IPS DF 6.9 (cell line): ENCODE data around the gene DGUOK.

Source experiments
- DNase-seq: peaks from one replicate; pipeline ENCODE4 v3.0.0-alpha.2; 2013; ENCODE audit warnings: low read depth, low spot score
- H3K27ac ChIP-seq: one replicate; pipeline ENCODE4 v1.5.1; 2013; ENCODE audit warnings: low read length, control low read depth
- H3K27me3 ChIP-seq: 2 replicates; pipeline ENCODE4 v1.6.1; 2013; ENCODE audit warnings: mild to moderate bottlenecking, low read length; ENCODE audit not compliant: control insufficient read depth, insufficient read depth
- H3K36me3 ChIP-seq: 2 replicates; pipeline ENCODE4 v1.6.1; 2013; ENCODE audit warnings: low read length; ENCODE audit not compliant: control insufficient read depth, insufficient read depth
- H3K4me1 ChIP-seq: 2 replicates; pipeline ENCODE4 v1.6.1; 2013; ENCODE audit warnings: low read length; ENCODE audit not compliant: control insufficient read depth, insufficient read depth
- H3K4me3 ChIP-seq: 2 replicates; pipeline ENCODE4 v1.5.1; 2013; ENCODE audit warnings: mild to moderate bottlenecking, low read length
- H3K9me3 ChIP-seq: 2 replicates; pipeline ENCODE4 v1.6.1; 2013; ENCODE audit warnings: low read length, inconsistent platforms; ENCODE audit not compliant: control insufficient read depth, insufficient read depth
- WGBS: extraction: QIAGEN DNeasy Blood & Tissue Kit; methylation state at CpG from one replicate; pipeline ENCODE4 v1.1.7; 2013; ENCODE audit warnings: mixed read lengths, missing lambda C conversion rate; ENCODE audit not compliant: insufficient read length, insufficient coverage; 5-methylcytosine and 5-hydroxymethylcytosine counted together

DGUOK gene

GRCh38 chr2:73987109-73987947 is 60.6 kb downstream of the DGUOK start:
- H3K4me3 ChIP-seq = no peak overlapping the region
- DNase-seq = no peak
- H3K9me3 ChIP-seq = no peaks in the 10 kb centered on the region
- H3K27ac ChIP-seq = no peak overlapping the region
- no CpG with 5 or more reads among the region's 24 CpGs for WGBS
- H3K36me3 ChIP-seq = no peaks in the 10 kb centered on the region
- H3K4me1 ChIP-seq = peaks cover 8% of the 10 kb centered on the region
- H3K27me3 ChIP-seq = peaks cover 6% of the 10 kb centered on the region

GRCh38 chr2:73987948-73988700 is 61.4 kb downstream of the DGUOK start:
- H3K27me3 ChIP-seq = no peaks in the 10 kb centered on the region
- H3K36me3 ChIP-seq = no peaks in the 10 kb centered on the region
- H3K27ac ChIP-seq = no peak overlapping the region
- no peaks in the 10 kb centered on the region for H3K9me3 ChIP-seq
- no CpG with 5 or more reads among the region's 10 CpGs for WGBS
- no peak overlapping the region for H3K4me3 ChIP-seq
- no peak for DNase-seq
- H3K4me1 ChIP-seq = peaks cover 8% of the 10 kb centered on the region

- Histone ChIP-seq H3K9me3 (no peaks in the 10 kb centered on the region), H3K27me3 (no peaks in the 10 kb centered on the region), H3K27ac (no peak overlapping the region), H3K4me1 (peaks cover 8% of the 10 kb centered on the region), H3K4me3 (no peak overlapping the region), H3K36me3 (no peaks in the 10 kb centered on the region)
- no CpG with 5 or more reads among the region's 2 CpGs for WGBS
- no peak for DNase-seq
These were observed 63.3 kb downstream of the DGUOK start for GRCh38 chr2:73989972-73990371.

- Histone ChIP-seq H3K36me3 (no peaks in the 10 kb centered on the region), H3K4me3 (no peak overlapping the region), H3K9me3 (no peaks in the 10 kb centered on the region), H3K27ac (no peak overlapping the region), H3K27me3 (no peaks in the 10 kb centered on the region), H3K4me1 (peaks cover 8% of the 10 kb centered on the region)
- no CpG with 5 or more reads among the region's 1 CpG for whole genome bisulfite sequencing
- no peak for DNase-seq
These were observed 63.9 kb downstream of the DGUOK start for GRCh38 chr2:73990531-73990930.

GRCh38 chr2:73992036-73992435 is 65.4 kb downstream of the DGUOK start:
- H3K27me3 ChIP-seq = no peaks in the 10 kb centered on the region
- H3K9me3 ChIP-seq = no peaks in the 10 kb centered on the region
- WGBS = no CpG with 5 or more reads among the region's 4 CpGs
- H3K36me3 ChIP-seq = no peaks in the 10 kb centered on the region
- H3K4me3 ChIP-seq = no peak overlapping the region
- H3K4me1 ChIP-seq = peaks cover 2% of the 10 kb centered on the region
- DNase-seq = no peak
- no peak overlapping the region for H3K27ac ChIP-seq

GRCh38 chr2:73993376-73993775 is 66.7 kb downstream of the DGUOK start:
- DNase-seq = no peak
- Histone ChIP-seq H3K27me3 (no peaks in the 10 kb centered on the region), H3K4me1 (no peaks in the 10 kb centered on the region; the same call in 1 of the 2 replicates), H3K27ac (no peak overlapping the region), H3K9me3 (no peaks in the 10 kb centered on the region), H3K4me3 (no peak overlapping the region), H3K36me3 (no peaks in the 10 kb centered on the region)
- no CpG with 5 or more reads among the region's 3 CpGs for WGBS

GRCh38 chr2:73993778-73994177 is 67.1 kb downstream of the DGUOK start:
- DNase-seq = no peak
- H3K27ac ChIP-seq = no peak overlapping the region
- no peak overlapping the region for H3K4me3 ChIP-seq
- no CpG with 5 or more reads among the region's 4 CpGs for WGBS
- H3K27me3 ChIP-seq = no peaks in the 10 kb centered on the region
- no peaks in the 10 kb centered on the region for H3K9me3 ChIP-seq
- H3K4me1 ChIP-seq = no peaks in the 10 kb centered on the region; the same call in 1 of the 2 replicates
- H3K36me3 ChIP-seq = no peaks in the 10 kb centered on the region

GRCh38 chr2:73994178-73994831 is 67.6 kb downstream of the DGUOK start:
- no peaks in the 10 kb centered on the region for H3K36me3 ChIP-seq
- H3K27ac ChIP-seq = no peak overlapping the region
- no peaks in the 10 kb centered on the region for H3K27me3 ChIP-seq
- H3K9me3 ChIP-seq = no peaks in the 10 kb centered on the region
- DNase-seq = no peak
- H3K4me1 ChIP-seq = no peaks in the 10 kb centered on the region
- no CpG with 5 or more reads among the region's 8 CpGs for WGBS
- H3K4me3 ChIP-seq = no peak overlapping the region

- no peaks in the 10 kb centered on the region for H3K36me3 ChIP-seq
- no peak overlapping the region for H3K27ac ChIP-seq
- WGBS = no CpG with 5 or more reads among the region's 5 CpGs
These were observed 69.1 kb downstream of the DGUOK start for GRCh38 chr2:73995810-73996209.

GRCh38 chr2:73997813-73998212 is 71.1 kb downstream of the DGUOK start:
- H3K27me3 ChIP-seq = no peaks in the 10 kb centered on the region
- H3K4me3 ChIP-seq = no peak overlapping the region
- peaks cover 7% of the 10 kb centered on the region for H3K4me1 ChIP-seq
- DNase-seq = no peak
- no CpG with 5 or more reads among the region's 6 CpGs for WGBS
- H3K9me3 ChIP-seq = no peaks in the 10 kb centered on the region
- H3K36me3 ChIP-seq = no peaks in the 10 kb centered on the region
- no peak overlapping the region for H3K27ac ChIP-seq

More at GRCh38 chr2:73995810-73996209, 69.1 kb downstream of the DGUOK start:
- H3K4me3 ChIP-seq = no peak overlapping the region
- H3K27me3 ChIP-seq = no peaks in the 10 kb centered on the region
- H3K4me1 ChIP-seq = peaks cover 7% of the 10 kb centered on the region
- no peak for DNase-seq
- H3K9me3 ChIP-seq = no peaks in the 10 kb centered on the region
